ENCODE data around the gene WNT7B. TPM values are rescaled to one million over a fixed set of nuclear protein-coding genes. Genes with fewer than 3 reads are reported as not detected.

Gene WNT7B
- total RNA-seq, 1 donor from 2014 or later, result not detected

DNA sequence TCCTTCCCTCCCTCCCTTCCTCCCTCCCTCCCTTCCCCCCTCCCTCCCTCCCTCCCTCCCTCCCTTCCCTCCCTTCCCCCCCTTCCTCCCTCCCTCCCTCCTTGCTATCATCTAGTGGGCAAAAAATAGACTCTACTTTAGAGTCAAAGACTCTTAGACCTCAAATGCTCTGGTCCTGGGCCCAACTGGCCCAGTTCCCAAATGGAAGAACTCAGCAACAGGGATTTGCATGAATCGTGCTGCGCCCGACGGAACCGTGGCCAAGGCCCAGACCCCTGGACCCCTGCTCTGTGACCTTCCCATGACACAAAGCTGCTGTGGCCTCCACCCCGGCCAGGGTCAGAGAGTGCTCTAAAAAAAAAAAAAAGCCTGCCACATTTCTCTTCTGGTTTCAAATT is 97.4 kb downstream of the WNT7B start:
- DNase-seq (ENCODE audit: low spot score), result peak; percentile 84

DNA sequence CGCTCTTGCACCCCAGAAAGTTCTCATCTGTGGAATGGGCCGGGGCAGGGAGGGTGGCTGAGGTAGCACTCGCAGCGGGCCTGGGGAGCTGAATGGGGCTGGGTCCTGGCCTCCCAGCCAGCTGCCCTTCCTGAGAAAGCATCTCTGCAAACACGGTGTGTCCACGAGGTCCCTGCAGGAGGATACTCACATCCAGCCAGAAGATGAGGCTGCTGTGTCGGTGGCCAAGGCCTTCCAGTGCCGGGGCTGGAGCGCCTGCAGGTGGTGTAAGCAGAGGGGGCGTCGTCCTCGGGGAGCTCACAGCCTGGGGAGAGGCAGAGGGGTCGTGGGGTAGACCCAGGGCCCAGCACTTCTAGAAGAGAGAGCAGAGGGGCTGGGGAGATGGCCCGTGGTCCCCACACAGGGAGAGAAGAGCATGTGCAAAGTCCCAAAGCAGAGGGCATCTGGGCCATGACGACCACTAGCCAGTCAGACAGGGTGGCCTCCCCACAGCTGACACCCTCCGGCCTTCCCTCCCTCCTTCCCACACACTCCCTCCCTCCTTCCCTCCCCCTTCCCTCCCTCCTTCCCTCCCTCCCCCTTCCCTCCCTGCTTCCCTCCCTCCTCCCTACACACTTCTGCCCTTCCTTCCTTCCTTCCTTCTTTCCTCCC is 97.9 kb downstream of the WNT7B start:
- DNase-seq (ENCODE audit: low spot score), result peak; percentile 88

DNA sequence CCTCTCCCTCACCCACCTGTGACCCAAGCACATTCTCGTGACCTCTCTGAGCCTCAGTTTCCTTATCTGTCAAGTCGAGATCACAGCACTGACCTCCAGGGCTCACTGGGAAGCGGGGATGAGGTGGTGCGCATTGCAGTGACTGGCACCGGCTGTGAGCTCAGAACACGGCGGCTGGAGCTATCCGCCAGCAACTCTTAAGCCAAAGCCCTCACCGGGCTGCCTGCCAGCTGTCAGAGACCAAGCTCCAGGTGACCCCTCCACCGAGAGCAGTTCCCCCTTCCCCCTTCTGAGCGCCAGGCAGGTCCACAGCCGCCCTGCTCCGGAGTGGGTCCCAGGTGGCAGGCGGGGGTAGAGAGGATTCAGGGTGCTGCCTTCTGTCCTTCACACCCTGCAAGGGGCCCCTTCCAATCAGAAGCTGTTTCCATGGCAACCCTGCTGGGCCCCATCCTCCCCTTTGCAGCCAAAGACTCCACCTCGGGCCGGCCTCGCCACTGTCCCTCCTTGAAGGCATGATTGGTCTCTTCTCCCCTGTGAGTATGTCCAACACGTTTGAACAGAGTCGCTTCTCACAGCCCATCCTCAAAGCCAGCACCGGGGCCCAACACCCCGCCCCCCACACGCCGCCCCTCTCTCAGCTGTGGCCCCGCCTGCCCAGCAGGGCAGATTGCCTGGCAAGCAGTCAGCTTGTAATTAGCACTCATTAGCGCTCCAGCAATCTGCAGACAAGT is 98.7 kb downstream of the WNT7B start:
- peak; percentile 85 for DNase-seq (ENCODE audit: low spot score)

GRCh38 chr22:45877651-45878050 is 99.3 kb downstream of the WNT7B start:
- peak; percentile 82 for DNase-seq (ENCODE audit: low spot score)

GRCh38 chr22:45877036-45877380 is 100.0 kb downstream of the WNT7B start:
- no peak for DNase-seq (ENCODE audit: low spot score)

GRCh38 chr22:45876136-45877035 is 100.6 kb downstream of the WNT7B start:
- DNase-seq (ENCODE audit: low spot score), result peak; percentile 77

GRCh38 chr22:45872659-45873263 is 104.2 kb downstream of the WNT7B start:
- no peak for DNase-seq (ENCODE audit: low spot score)

DNA sequence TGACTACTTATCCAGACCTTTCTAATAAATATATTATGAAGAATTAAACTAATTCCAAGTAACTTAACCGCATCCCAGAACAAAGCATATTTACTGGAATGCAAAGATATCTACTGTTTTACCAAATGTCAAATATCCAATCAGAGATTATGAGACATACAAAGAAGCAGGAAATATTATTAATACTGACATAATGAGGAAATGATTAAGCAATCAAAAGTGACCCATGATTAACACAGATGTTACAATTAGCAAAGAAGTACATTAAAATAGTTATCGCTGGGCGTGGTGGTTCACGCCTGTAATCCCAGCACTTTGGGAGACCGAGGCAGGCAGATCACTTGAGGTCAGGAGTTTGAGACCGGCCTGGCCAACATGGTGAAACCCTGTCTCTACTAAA is 105.2 kb downstream of the WNT7B start:
- no peak for DNase-seq (ENCODE audit: low spot score)

Other genes starting within 250 kb of the WNT7B start
- gene PPARA, start 173.4 kb upstream of the WNT7B start, total RNA-seq, result 37.6 TPM

All from mesenteric fat pad (tissue), 1 donor.